MM.1S (cell line): Measurements from ENCODE around the gene ZNF197.

Experiments used
- EZH2 ChIP-seq: fragments of 300-600 bp; sonication (generic); optimal IDR thresholded peaks from 2 replicates; pipeline ENCODE3; 2017; ENCODE audit warnings: low read depth, mild to moderate bottlenecking, antibody characterized with exemption, low read length, mixed read lengths
- TF ChIP-seq, protein P1 (sequence below): fragments of 300-600 bp; sonication (generic); IDR thresholded peaks from 2 replicates; pipeline ENCODE4 v1.5.1; 2016; ENCODE audit warnings: antibody characterized with exemption, low read length, mixed read lengths

GRCh38 chr3:44680921-44681455 is 56.2 kb downstream of the ZNF197 start:
- no peak for TF ChIP-seq EZH2
- TF ChIP-seq, protein P1, sequence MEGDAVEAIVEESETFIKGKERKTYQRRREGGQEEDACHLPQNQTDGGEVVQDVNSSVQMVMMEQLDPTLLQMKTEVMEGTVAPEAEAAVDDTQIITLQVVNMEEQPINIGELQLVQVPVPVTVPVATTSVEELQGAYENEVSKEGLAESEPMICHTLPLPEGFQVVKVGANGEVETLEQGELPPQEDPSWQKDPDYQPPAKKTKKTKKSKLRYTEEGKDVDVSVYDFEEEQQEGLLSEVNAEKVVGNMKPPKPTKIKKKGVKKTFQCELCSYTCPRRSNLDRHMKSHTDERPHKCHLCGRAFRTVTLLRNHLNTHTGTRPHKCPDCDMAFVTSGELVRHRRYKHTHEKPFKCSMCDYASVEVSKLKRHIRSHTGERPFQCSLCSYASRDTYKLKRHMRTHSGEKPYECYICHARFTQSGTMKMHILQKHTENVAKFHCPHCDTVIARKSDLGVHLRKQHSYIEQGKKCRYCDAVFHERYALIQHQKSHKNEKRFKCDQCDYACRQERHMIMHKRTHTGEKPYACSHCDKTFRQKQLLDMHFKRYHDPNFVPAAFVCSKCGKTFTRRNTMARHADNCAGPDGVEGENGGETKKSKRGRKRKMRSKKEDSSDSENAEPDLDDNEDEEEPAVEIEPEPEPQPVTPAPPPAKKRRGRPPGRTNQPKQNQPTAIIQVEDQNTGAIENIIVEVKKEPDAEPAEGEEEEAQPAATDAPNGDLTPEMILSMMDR = no peak
